Stimulated activated naive CD8-positive, alpha-beta T cell treated with anti-CD3 and anti-CD28 coated beads, Interleukin-15, Interleukin-2, amounts not matched to agents 100 U/mL and 50 U/mL, for 24 hours (primary cell): Measurements from ENCODE around the gene SMIM10L2A.
A peak's percentile ranks its signal among the peaks of the same experiment; 100 is the strongest.
"Not testable (repeated sequence)": the region's sequence is repeated elsewhere in the genome, so short reads cannot be mapped to it uniquely, and the experiment has no call there.

Source experiments
- ATAC-seq: fragments of 150-1000 bp; cut with Tn5 transposase; one replicate; pipeline ENCODE4 v1.10.0; 2021
- DNase-seq: peaks from one replicate; pipeline ENCODE4 v3.0.0; 2021

The SMIM10L2A gene

GRCh38 chrX:135454816-135455215, 33.1 kb downstream of the SMIM10L2A start:
- DNase-seq, result no peak

GRCh38 chrX:135461756-135462155, 40.0 kb downstream of the SMIM10L2A start:
- not testable (repeated sequence) for DNase-seq, ATAC-seq

More at GRCh38 chrX:135454816-135455215, 33.1 kb downstream of the SMIM10L2A start:
- no peak for ATAC-seq

- ATAC-seq (no peak), DNase-seq (no peak)
Measured at GRCh38 chrX:135463937-135464336, 42.2 kb downstream of the SMIM10L2A start.

GRCh38 chrX:135476378-135476777, 54.6 kb downstream of the SMIM10L2A start:
- no peak for DNase-seq
- ATAC-seq, result no peak

DNA sequence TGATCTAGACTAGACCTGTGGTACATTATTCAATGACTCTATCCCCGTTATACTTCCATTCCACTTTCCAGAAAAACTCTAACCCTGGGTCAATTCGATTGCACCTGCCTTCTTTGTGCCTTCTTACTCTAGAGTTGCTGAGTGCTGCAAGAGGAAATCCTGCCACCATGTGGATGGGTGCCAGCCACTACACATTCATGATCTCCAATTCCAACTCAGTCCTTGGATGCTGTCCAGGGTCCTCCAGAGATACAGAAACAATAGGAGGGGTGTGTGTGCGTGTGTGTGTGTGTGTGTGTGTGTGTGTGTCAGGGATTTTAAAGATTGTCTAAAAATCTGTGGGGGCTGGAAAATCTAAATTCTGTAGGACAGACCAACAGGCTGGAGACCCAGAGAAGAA, 55.8 kb downstream of the SMIM10L2A start:
- ATAC-seq, result no peak
- peak; percentile 12 for DNase-seq
